Measurements from ENCODE around the gene SLCO4A1. TPM values are rescaled to one million over a fixed set of nuclear protein-coding genes. Genes with fewer than 3 reads are reported as not detected.

Gene SLCO4A1
- total RNA-seq, 2 donors from 2014 or later, result 2.6 to 6.2 TPM

GRCh38 chr20:62646851-62647520 lies 4.7 kb downstream of the SLCO4A1 start:
- Histone ChIP-seq H3K36me3 (replicated peaks in 1 of 2; ENCODE audit: insufficient read depth in 1 of 2, low read depth in 2 of 2) (no peaks in the 10 kb centered on the region), H3K9me3 (no peaks in the 10 kb centered on the region), H3K27me3 (no peaks in the 10 kb centered on the region), H3K27ac (peak overlapping the region in 1 of 4 donors; percentile 56), H3K4me3 (no peak overlapping the region), H3K4me1 (peaks cover 48% of the 10 kb centered on the region)
- ATAC-seq (no peak), DNase-seq (peak; percentile 36 to 70 (median 62))
- intact Hi-C loops (cut with DNase I), result no loop called here
- 41 to 61% methylated on average over 12 of the region's 12 CpGs for WGBS, 2 donors
- no peak for TF ChIP-seq CTCF (IDR thresholded peaks at IDR 0.05)

- H3K27ac ChIP-seq, result peak overlapping the region in 1 of 4 donors; percentile 56
- H3K9me3 ChIP-seq, result no peaks in the 10 kb centered on the region
- no peak for TF ChIP-seq CTCF (IDR thresholded peaks at IDR 0.05)
- no peak overlapping the region for H3K4me3 ChIP-seq
- H3K27me3 ChIP-seq, result no peaks in the 10 kb centered on the region
- H3K4me1 ChIP-seq, result peaks cover 47% of the 10 kb centered on the region
- ATAC-seq (no peak), DNase-seq (no peak)
- intact Hi-C loops (cut with DNase I), result no loop called here
- no peaks in the 10 kb centered on the region for H3K36me3 ChIP-seq (replicated peaks in 1 of 2; ENCODE audit: insufficient read depth in 1 of 2, low read depth in 2 of 2)
- 77 to 87% methylated on average over 15 to 24 of the region's 25 CpGs for WGBS, 2 donors
These were observed 5.4 kb downstream of the SLCO4A1 start for GRCh38 chr20:62647521-62648317.

- Histone ChIP-seq H3K4me1 (peaks cover 47% of the 10 kb centered on the region), H3K4me3 (no peak overlapping the region), H3K36me3 (replicated peaks in 1 of 2; ENCODE audit: insufficient read depth in 1 of 2, low read depth in 2 of 2) (no peaks in the 10 kb centered on the region), H3K27ac (no peak overlapping the region), H3K27me3 (no peaks in the 10 kb centered on the region), H3K9me3 (no peaks in the 10 kb centered on the region)
- ATAC-seq, result no peak
- intact Hi-C loops (cut with DNase I), result no loop called here
- no peak for TF ChIP-seq CTCF (IDR thresholded peaks at IDR 0.05)
- TF ChIP-seq POLR2A (IDR thresholded peaks at IDR 0.05), result no peak
- no peak for DNase-seq
- WGBS, 2 donors, result 79 to 87% methylated on average over 17 to 21 of the region's 21 CpGs
These were observed 6.2 kb downstream of the SLCO4A1 start for GRCh38 chr20:62648318-62648995.

GRCh38 chr20:62649140-62649539 lies 6.8 kb downstream of the SLCO4A1 start:
- no peak for TF ChIP-seq POLR2A (IDR thresholded peaks at IDR 0.05)
- no peak for TF ChIP-seq CTCF (IDR thresholded peaks at IDR 0.05)
- ATAC-seq, result no peak

More at GRCh38 chr20:62649140-62649539, 6.8 kb downstream of the SLCO4A1 start:
- H3K27me3 ChIP-seq, result no peaks in the 10 kb centered on the region
- no peak overlapping the region for H3K4me3 ChIP-seq
- 89 to 91% methylated on average over 6 of the region's 6 CpGs for WGBS, 2 donors
- no peak overlapping the region for H3K27ac ChIP-seq
- H3K36me3 ChIP-seq (replicated peaks in 1 of 2; ENCODE audit: insufficient read depth in 1 of 2, low read depth in 2 of 2), result no peaks in the 10 kb centered on the region
- peaks cover 40% of the 10 kb centered on the region for H3K4me1 ChIP-seq
- intact Hi-C loops (cut with DNase I), result no loop called here
- DNase-seq, result no peak
- no peaks in the 10 kb centered on the region for H3K9me3 ChIP-seq
